ENCODE data around the gene PTMS. TPM values are rescaled to one million over a fixed set of nuclear protein-coding genes. Genes with fewer than 3 reads are reported as not detected.

PTMS gene
- total RNA-seq, 4 donors from 2014 or later, result 44.2 to 87.5 (median 53.0) TPM

- Histone ChIP-seq H3K4me1 (peaks cover 0 to 66% (median 14%) of the 10 kb centered on the region in 4 donors), H3K36me3 (peaks cover 0 to 14% (median 0%) of the 10 kb centered on the region in 3 donors), H3K27ac (peak overlapping the region in 3 of 4 donors; percentile 31 to 79 (median 64)), H3K9me3 (no peaks in the 10 kb centered on the region), H3K27me3 (no peaks in the 10 kb centered on the region), H3K4me3 (no peak overlapping the region)
- TF ChIP-seq, protein P1, sequence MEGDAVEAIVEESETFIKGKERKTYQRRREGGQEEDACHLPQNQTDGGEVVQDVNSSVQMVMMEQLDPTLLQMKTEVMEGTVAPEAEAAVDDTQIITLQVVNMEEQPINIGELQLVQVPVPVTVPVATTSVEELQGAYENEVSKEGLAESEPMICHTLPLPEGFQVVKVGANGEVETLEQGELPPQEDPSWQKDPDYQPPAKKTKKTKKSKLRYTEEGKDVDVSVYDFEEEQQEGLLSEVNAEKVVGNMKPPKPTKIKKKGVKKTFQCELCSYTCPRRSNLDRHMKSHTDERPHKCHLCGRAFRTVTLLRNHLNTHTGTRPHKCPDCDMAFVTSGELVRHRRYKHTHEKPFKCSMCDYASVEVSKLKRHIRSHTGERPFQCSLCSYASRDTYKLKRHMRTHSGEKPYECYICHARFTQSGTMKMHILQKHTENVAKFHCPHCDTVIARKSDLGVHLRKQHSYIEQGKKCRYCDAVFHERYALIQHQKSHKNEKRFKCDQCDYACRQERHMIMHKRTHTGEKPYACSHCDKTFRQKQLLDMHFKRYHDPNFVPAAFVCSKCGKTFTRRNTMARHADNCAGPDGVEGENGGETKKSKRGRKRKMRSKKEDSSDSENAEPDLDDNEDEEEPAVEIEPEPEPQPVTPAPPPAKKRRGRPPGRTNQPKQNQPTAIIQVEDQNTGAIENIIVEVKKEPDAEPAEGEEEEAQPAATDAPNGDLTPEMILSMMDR (IDR thresholded peaks at IDR 0.05), result no peak
- no peak for TF ChIP-seq POLR2A (IDR thresholded peaks at IDR 0.05)
- no peak for DNase-seq
Measured at GRCh38 chr12:6770600-6770999, 4.4 kb downstream of the PTMS start.

- no peak overlapping the region for H3K4me3 ChIP-seq
- no peak for DNase-seq
- H3K36me3 ChIP-seq, result peaks cover 0 to 14% (median 0%) of the 10 kb centered on the region in 3 donors
- H3K27ac ChIP-seq, result peak overlapping the region in 3 of 4 donors; percentile 31 to 79 (median 64)
- no peaks in the 10 kb centered on the region for H3K9me3 ChIP-seq
- TF ChIP-seq, protein P1 (IDR thresholded peaks at IDR 0.05), result no peak
- no peak for TF ChIP-seq POLR2A (IDR thresholded peaks at IDR 0.05)
- no peaks in the 10 kb centered on the region for H3K27me3 ChIP-seq
- peaks cover 0 to 64% (median 10%) of the 10 kb centered on the region in 4 donors for H3K4me1 ChIP-seq
Measured at GRCh38 chr12:6771091-6771495, 4.9 kb downstream of the PTMS start.

GRCh38 chr12:6771509-6772330, 5.6 kb downstream of the PTMS start:
- Histone ChIP-seq H3K27me3 (no peaks in the 10 kb centered on the region), H3K4me3 (peak overlapping the region in 3 of 4 donors; percentile 20 to 49 (median 31))
- no peak for DNase-seq

GRCh38 chr12:6772331-6772695, 6.2 kb downstream of the PTMS start, which contains the start of gene LAG3:
Gene LAG3, plus strand, starts transcription at chr12:6772520. Its CDS starts 333 bp downstream, at chr12:6772853.
- no peaks in the 10 kb centered on the region for H3K27me3 ChIP-seq
- peak within 1 kb of the TSS; percentile 57 to 79 (median 62) for H3K27ac ChIP-seq
- H3K9me3 ChIP-seq, result no peaks in the 10 kb centered on the region
- peaks cover 0 to 14% (median 0%) of the 10 kb centered on the region in 3 donors for H3K36me3 ChIP-seq
- TF ChIP-seq POLR2A (IDR thresholded peaks at IDR 0.05), result no peak
- TF ChIP-seq, protein P1 (IDR thresholded peaks at IDR 0.05), result no peak
- peak within 1 kb of the TSS; percentile 28 to 49 (median 38) for H3K4me3 ChIP-seq
- H3K4me1 ChIP-seq, result peaks cover 0 to 64% (median 9%) of the 10 kb centered on the region in 4 donors
- DNase-seq, result peak in 1 of 3 donors; percentile 37

More at GRCh38 chr12:6771509-6772330, 5.6 kb downstream of the PTMS start:
- H3K4me1 ChIP-seq, result peaks cover 0 to 64% (median 9%) of the 10 kb centered on the region in 4 donors
- H3K36me3 ChIP-seq, result peaks cover 0 to 14% (median 0%) of the 10 kb centered on the region in 3 donors
- H3K27ac ChIP-seq, result peak overlapping the region; percentile 32 to 79 (median 62)
- TF ChIP-seq, protein P1 (IDR thresholded peaks at IDR 0.05), result no peak
- TF ChIP-seq POLR2A (IDR thresholded peaks at IDR 0.05), result no peak
- H3K9me3 ChIP-seq, result no peaks in the 10 kb centered on the region

- Histone ChIP-seq H3K36me3 (peaks cover 0 to 14% (median 0%) of the 10 kb centered on the region in 3 donors), H3K27me3 (no peaks in the 10 kb centered on the region), H3K27ac (peak overlapping the region; percentile 57 to 79 (median 62)), H3K4me3 (peak overlapping the region; percentile 28 to 49 (median 38)), H3K4me1 (peaks cover 0 to 62% (median 7%) of the 10 kb centered on the region in 4 donors), H3K9me3 (no peaks in the 10 kb centered on the region)
- TF ChIP-seq POLR2A (IDR thresholded peaks at IDR 0.05), result no peak
- TF ChIP-seq, protein P1 (IDR thresholded peaks at IDR 0.05), result no peak
- DNase-seq, result no peak
Measured at GRCh38 chr12:6772726-6773589, 6.8 kb downstream of the PTMS start.

Data from Peyer's patch (tissue), 4 donors.